Neuron (in vitro differentiated cells): ENCODE data around the gene USP22.
"Not testable (repeated sequence)": the region's sequence is repeated elsewhere in the genome, so short reads cannot be mapped to it uniquely, and the experiment has no call there.

Experiments used
- H2AFZ ChIP-seq: one replicate; pipeline ENCODE4 v1.6.1; 2013; ENCODE audit warnings: low read depth, mild to moderate bottlenecking, inconsistent platforms, low read length, moderate library complexity
- H3K27me3 ChIP-seq: one replicate; pipeline ENCODE4 v1.6.1; 2013; ENCODE audit warnings: low read length; ENCODE audit not compliant: insufficient read depth
- H3K36me3 ChIP-seq: one replicate; pipeline ENCODE4 v1.6.1; 2013; ENCODE audit warnings: low read length; ENCODE audit not compliant: insufficient read depth
- H3K4me1 ChIP-seq: one replicate; pipeline ENCODE4 v1.6.1; 2013; ENCODE audit warnings: low read length; ENCODE audit not compliant: insufficient read depth
- H3K4me3 ChIP-seq: 2 replicates; pipeline ENCODE4 v1.5.1; 2013; ENCODE audit warnings: mild to moderate bottlenecking, low read length, moderate library complexity
- H3K9me3 ChIP-seq: one replicate; pipeline ENCODE4 v1.6.1; 2013; ENCODE audit warnings: low read length

Gene USP22

GRCh38 chr17:20979007-20979791 lies 63.6 kb downstream of the USP22 start:
- H3K4me3 ChIP-seq = not testable (repeated sequence)
- H3K9me3 ChIP-seq = peaks cover 18% of the 10 kb centered on the region

GRCh38 chr17:20977609-20978253 lies 65.1 kb downstream of the USP22 start:
- H2AFZ ChIP-seq, H3K4me1 ChIP-seq, H3K27me3 ChIP-seq, H3K4me3 ChIP-seq: not testable (repeated sequence)
- H3K36me3 ChIP-seq = peaks cover 58% of the 10 kb centered on the region
- peaks cover 11% of the 10 kb centered on the region for H3K9me3 ChIP-seq

More at GRCh38 chr17:20979007-20979791, 63.6 kb downstream of the USP22 start:
- H3K27me3 ChIP-seq, H3K4me1 ChIP-seq, H2AFZ ChIP-seq: not testable (repeated sequence)
- H3K36me3 ChIP-seq = peaks cover 63% of the 10 kb centered on the region

GRCh38 chr17:20975566-20975965 lies 67.2 kb downstream of the USP22 start:
- Histone ChIP-seq H3K36me3 (peaks cover 52% of the 10 kb centered on the region), H3K27me3 (no peaks in the 10 kb centered on the region), H3K9me3 (peaks cover 3% of the 10 kb centered on the region), H3K4me3 (no peak overlapping the region), H3K4me1 (no peaks in the 10 kb centered on the region), H2AFZ (no peak overlapping the region)

- Histone ChIP-seq H3K4me1 (no peaks in the 10 kb centered on the region), H3K9me3 (no peaks in the 10 kb centered on the region), H2AFZ (no peak overlapping the region), H3K27me3 (no peaks in the 10 kb centered on the region), H3K4me3 (no peak overlapping the region), H3K36me3 (peaks cover 56% of the 10 kb centered on the region)
These were observed 72.5 kb downstream of the USP22 start for GRCh38 chr17:20970329-20970728.

- Histone ChIP-seq H3K4me1 (no peaks in the 10 kb centered on the region), H3K27me3 (no peaks in the 10 kb centered on the region), H2AFZ (no peak overlapping the region), H3K36me3 (peaks cover 55% of the 10 kb centered on the region), H3K4me3 (no peak overlapping the region), H3K9me3 (peaks cover 5% of the 10 kb centered on the region)
These were observed 73.7 kb downstream of the USP22 start for GRCh38 chr17:20968913-20969616.

GRCh38 chr17:20967776-20968175 lies 75.0 kb downstream of the USP22 start:
- Histone ChIP-seq H2AFZ (no peak overlapping the region), H3K4me3 (no peak overlapping the region), H3K27me3 (no peaks in the 10 kb centered on the region), H3K9me3 (peaks cover 5% of the 10 kb centered on the region), H3K4me1 (no peaks in the 10 kb centered on the region), H3K36me3 (peaks cover 59% of the 10 kb centered on the region)

- Histone ChIP-seq H3K4me3 (no peak overlapping the region), H3K36me3 (peaks cover 65% of the 10 kb centered on the region), H2AFZ (no peak overlapping the region), H3K27me3 (no peaks in the 10 kb centered on the region), H3K4me1 (no peaks in the 10 kb centered on the region), H3K9me3 (peaks cover 5% of the 10 kb centered on the region)
These were observed 75.9 kb downstream of the USP22 start for GRCh38 chr17:20966870-20967269.

GRCh38 chr17:20965492-20965891 lies 77.3 kb downstream of the USP22 start:
- H3K36me3 ChIP-seq = peaks cover 66% of the 10 kb centered on the region

GRCh38 chr17:20961586-20961985 lies 81.2 kb downstream of the USP22 start:
- no peaks in the 10 kb centered on the region for H3K4me1 ChIP-seq
- no peak overlapping the region for H3K4me3 ChIP-seq
- H3K27me3 ChIP-seq = no peaks in the 10 kb centered on the region
- peaks cover 75% of the 10 kb centered on the region for H3K36me3 ChIP-seq
- no peak overlapping the region for H2AFZ ChIP-seq
- H3K9me3 ChIP-seq = peaks cover 7% of the 10 kb centered on the region

More at GRCh38 chr17:20965492-20965891, 77.3 kb downstream of the USP22 start:
- Histone ChIP-seq H3K4me1 (no peaks in the 10 kb centered on the region), H3K27me3 (no peaks in the 10 kb centered on the region), H3K9me3 (peaks cover 7% of the 10 kb centered on the region), H3K4me3 (no peak overlapping the region), H2AFZ (no peak overlapping the region)

GRCh38 chr17:20960871-20961270 lies 81.9 kb downstream of the USP22 start:
- no peaks in the 10 kb centered on the region for H3K4me1 ChIP-seq
- H3K36me3 ChIP-seq = peaks cover 75% of the 10 kb centered on the region
- H2AFZ ChIP-seq = no peak overlapping the region
- H3K9me3 ChIP-seq = peaks cover 7% of the 10 kb centered on the region
- no peaks in the 10 kb centered on the region for H3K27me3 ChIP-seq
- H3K4me3 ChIP-seq = no peak overlapping the region

GRCh38 chr17:20955427-20956323 lies 87.1 kb downstream of the USP22 start:
- no peaks in the 10 kb centered on the region for H3K27me3 ChIP-seq
- H2AFZ ChIP-seq = no peak overlapping the region
- H3K4me3 ChIP-seq = no peak overlapping the region
- no peaks in the 10 kb centered on the region for H3K4me1 ChIP-seq
- H3K9me3 ChIP-seq = peaks cover 2% of the 10 kb centered on the region
- H3K36me3 ChIP-seq = peaks cover 46% of the 10 kb centered on the region

GRCh38 chr17:20954794-20955193 lies 88.0 kb downstream of the USP22 start:
- no peaks in the 10 kb centered on the region for H3K4me1 ChIP-seq
- peaks cover 46% of the 10 kb centered on the region for H3K36me3 ChIP-seq
- peaks cover 2% of the 10 kb centered on the region for H3K9me3 ChIP-seq
- H2AFZ ChIP-seq = no peak overlapping the region
- H3K27me3 ChIP-seq = no peaks in the 10 kb centered on the region
- no peak overlapping the region for H3K4me3 ChIP-seq
